Adrenal gland (tissue), 5 donors: ENCODE results near the gene LAMA2.

ENCODE experiments used
- POLR2A ChIP-seq, 2 donors: fragments of 450-650 bp; IDR thresholded peaks; one replicate each; pipeline ENCODE4 v1.6.1; 2017; ENCODE audit warnings: antibody characterized with exemption in 2 of 2, mild to moderate bottlenecking in 2 of 2, moderate library complexity in 1 of 2
- TF ChIP-seq, protein P1 (sequence below), 6 experiments: fragments of 450-650 bp in 4 of 6; fragments of 200-600 bp in 2 of 6; sonication (generic) in 1 of 6; IDR thresholded peaks; 1 replicate in 5 of 6; 2 replicates in 1 of 6; pipeline versions ENCODE4 v1.5.1 to v1.8.0; 2016 to 2021; ENCODE audit warnings: antibody characterized with exemption in 6 of 6, mild to moderate bottlenecking in 2 of 6, moderate library complexity in 1 of 6
- donor health status: DM: no; HTN: no; CAD: no.

- TF ChIP-seq, protein P1, sequence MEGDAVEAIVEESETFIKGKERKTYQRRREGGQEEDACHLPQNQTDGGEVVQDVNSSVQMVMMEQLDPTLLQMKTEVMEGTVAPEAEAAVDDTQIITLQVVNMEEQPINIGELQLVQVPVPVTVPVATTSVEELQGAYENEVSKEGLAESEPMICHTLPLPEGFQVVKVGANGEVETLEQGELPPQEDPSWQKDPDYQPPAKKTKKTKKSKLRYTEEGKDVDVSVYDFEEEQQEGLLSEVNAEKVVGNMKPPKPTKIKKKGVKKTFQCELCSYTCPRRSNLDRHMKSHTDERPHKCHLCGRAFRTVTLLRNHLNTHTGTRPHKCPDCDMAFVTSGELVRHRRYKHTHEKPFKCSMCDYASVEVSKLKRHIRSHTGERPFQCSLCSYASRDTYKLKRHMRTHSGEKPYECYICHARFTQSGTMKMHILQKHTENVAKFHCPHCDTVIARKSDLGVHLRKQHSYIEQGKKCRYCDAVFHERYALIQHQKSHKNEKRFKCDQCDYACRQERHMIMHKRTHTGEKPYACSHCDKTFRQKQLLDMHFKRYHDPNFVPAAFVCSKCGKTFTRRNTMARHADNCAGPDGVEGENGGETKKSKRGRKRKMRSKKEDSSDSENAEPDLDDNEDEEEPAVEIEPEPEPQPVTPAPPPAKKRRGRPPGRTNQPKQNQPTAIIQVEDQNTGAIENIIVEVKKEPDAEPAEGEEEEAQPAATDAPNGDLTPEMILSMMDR (IDR thresholded peaks at IDR 0.05): no peak
- no peak for TF ChIP-seq POLR2A (IDR thresholded peaks at IDR 0.05)
Observed at GRCh38 chr6:129454488-129454887, 571.5 kb downstream of the LAMA2 start.
